AG09319 (cell line): ENCODE measurements around the gene ZNF804B.

Experiments
- DNase-seq: peaks from one replicate; pipeline ENCODE4 v3.0.0-alpha.2; 2010; ENCODE audit warnings: low read depth; ENCODE audit errors: extremely low read depth
- TF ChIP-seq, protein P1 (sequence below): IDR thresholded peaks from 2 replicates; pipeline ENCODE4 v1.5.1; 2011; ENCODE audit warnings: low read depth, mild to moderate bottlenecking, inconsistent platforms, low read length, moderate library complexity

The ZNF804B gene

DNA sequence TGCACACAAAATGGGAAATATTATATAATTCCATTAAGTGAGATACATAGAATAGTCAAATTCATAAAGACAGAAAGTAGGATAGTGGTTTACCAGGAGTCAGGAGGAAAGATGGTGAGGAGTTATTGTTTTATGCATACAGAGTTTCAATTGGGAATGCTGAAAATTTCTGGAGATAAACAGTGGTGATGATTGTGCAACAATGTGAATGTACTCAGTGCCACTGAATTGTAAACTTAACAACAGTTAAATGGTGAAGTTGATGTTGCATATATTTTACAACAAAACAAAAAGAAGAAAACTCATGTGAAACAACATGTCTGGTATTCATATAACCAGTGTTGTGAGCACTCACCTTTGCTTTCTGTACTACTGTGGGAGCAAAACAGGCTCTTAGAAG lies 204.9 kb downstream of the ZNF804B start:
- TF ChIP-seq, protein P1, sequence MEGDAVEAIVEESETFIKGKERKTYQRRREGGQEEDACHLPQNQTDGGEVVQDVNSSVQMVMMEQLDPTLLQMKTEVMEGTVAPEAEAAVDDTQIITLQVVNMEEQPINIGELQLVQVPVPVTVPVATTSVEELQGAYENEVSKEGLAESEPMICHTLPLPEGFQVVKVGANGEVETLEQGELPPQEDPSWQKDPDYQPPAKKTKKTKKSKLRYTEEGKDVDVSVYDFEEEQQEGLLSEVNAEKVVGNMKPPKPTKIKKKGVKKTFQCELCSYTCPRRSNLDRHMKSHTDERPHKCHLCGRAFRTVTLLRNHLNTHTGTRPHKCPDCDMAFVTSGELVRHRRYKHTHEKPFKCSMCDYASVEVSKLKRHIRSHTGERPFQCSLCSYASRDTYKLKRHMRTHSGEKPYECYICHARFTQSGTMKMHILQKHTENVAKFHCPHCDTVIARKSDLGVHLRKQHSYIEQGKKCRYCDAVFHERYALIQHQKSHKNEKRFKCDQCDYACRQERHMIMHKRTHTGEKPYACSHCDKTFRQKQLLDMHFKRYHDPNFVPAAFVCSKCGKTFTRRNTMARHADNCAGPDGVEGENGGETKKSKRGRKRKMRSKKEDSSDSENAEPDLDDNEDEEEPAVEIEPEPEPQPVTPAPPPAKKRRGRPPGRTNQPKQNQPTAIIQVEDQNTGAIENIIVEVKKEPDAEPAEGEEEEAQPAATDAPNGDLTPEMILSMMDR: no peak
- no peak for DNase-seq

DNA sequence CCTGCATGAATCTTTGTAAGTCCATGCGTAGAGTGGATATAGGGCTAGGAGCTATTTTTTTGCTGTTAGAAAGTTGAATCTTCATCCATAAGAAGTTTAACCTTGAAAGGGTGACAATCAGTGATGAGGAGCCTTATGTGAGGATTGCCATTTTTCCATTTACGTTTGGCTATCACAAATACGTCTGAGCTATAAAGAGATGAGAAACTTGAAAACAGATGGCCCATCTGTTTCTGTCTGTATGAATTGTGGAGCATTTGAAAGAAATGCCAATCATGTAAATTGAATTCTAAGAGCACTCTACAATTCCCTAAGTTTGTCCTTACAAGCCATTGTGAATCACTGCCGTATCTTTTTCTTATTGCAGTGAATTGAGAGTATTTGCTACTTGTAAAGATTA lies 205.9 kb downstream of the ZNF804B start:
- TF ChIP-seq, protein P1: no peak
- no peak for DNase-seq

DNA sequence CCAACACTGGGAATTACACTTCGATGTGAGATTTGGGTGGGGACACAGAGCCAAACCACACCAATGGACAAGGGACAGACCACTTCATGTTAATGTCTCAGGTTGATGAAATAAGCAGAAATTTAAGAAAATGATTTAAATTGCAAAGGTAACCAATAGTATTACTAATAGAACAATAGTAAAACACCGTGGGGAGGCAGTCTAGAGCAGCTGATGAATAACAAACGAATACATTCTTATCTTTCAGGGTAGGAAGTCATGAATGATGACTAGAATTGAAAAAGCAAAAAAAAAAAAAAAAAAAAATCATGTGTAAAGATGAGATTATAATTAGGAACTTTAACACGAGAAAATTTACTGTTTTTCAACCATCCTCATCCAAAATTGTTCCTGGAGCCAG lies 207.9 kb downstream of the ZNF804B start:
- DNase-seq: no peak
- TF ChIP-seq, protein P1: no peak

DNA sequence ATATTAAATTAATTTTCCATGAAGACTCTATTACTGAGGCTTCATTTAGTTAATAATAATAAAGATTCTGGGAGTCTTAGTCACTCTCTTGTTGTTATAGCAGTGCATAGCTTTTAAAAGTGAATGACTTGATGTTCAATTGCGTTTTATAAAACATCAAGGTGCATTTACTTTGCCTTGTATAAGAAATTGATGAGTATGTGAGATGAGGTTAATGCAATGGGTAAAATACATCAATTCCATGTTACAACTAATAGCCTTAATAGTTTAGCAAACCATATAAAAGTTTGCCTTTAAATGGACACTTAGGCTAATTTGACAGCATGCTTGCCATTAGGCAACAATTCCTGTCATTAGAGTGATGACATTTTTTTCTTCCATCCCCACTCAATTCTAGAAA lies 209.7 kb downstream of the ZNF804B start:
- TF ChIP-seq, protein P1: no peak
- DNase-seq: no peak

DNA sequence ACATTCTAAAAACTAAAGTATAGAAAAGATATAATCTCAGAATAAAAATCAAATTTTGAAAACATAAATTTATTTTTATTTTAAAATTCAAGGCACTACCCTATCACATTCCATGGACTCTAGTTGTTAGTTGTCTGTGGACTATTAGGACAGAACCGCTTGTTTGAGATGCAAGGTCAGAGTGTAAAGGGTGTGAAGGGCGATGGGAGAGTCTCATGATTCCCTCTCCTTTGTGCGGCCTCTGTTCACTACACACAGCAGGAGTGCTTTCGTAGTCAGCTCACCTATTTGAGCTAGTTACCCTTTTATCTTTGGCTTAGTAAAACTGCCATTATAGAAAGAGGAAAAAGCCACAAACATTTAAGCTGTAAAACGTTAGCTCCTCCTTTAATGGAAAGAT lies 225.8 kb downstream of the ZNF804B start:
- TF ChIP-seq, protein P1: no peak
- DNase-seq: no peak

DNA sequence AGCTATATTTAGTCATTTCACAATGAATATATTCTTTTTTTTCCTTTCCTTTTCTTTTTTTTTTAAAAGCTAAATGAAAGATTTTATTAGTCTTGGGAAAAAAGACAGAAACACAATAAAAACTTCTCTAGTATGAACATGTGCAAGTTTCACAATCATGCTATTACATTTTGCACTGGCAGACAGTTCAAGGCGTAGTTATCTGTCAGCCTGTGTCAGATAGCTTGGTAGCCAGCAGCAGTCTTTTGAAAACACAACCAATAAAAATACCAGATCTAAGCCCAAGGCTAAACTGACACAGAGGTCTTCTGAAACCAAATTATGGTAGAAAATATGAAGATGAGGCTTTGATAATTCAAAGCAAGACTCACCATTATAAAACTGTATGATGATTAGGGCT lies 241.8 kb downstream of the ZNF804B start:
- TF ChIP-seq, protein P1: no peak
- no peak for DNase-seq

DNA sequence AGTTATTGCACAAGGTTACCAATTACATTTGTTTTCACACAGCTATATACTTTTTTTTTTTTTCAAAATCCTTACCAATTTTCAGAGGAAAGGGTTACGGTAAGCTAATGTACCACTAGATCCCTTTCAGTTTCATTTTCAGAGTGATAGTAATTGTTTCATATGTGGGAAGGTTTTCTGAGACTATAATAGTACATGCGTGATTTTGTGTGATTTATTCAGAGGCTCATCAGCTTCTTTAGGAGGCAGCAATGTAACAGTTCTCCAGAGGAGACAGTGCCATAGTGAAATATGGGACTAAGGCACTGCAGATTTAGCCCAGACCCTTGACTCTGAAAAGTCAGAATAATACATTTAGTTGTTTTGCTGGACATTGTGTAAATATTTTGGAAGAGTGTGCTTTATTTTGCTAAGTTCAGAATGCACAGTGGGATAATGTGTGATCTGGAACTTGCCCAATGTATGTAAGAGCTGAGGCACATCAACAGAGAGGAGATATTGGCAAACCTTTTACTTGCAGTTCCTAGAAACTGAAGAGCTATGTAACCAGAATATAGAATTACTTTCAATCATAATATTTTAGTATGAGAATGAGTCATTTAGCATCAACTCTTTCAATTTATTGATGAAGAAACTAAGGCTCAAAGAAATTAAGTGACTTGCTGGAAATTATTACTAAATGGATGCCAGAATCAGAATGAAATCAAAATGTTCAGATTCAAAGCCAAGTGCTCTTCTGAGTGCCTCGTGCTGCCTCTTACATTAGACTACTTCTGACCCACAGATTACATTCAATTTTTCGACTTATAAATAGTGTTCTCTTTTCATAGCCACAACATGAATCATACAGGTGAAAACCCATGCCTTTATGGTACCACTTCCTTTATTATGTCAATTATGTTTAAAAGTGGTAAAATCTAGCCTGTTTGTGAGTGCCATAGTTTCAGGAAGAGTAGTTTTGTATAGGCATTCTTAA lies 243.8 kb downstream of the ZNF804B start:
- DNase-seq: no peak
- TF ChIP-seq, protein P1: no peak
